GM23248 (cell line): ENCODE measurements around the gene CTSW.

ENCODE experiments used
- EZH2 ChIP-seq: fragments of 200-600 bp; sonication (generic); IDR thresholded peaks from 2 replicates; pipeline ENCODE4 v1.6.1; 2018; ENCODE audit warnings: antibody characterized with exemption, mild to moderate bottlenecking; ENCODE audit not compliant: insufficient read depth, poor library complexity, severe bottlenecking
- EZH2phosphoT487 ChIP-seq: fragments of 200-600 bp; sonication (generic); IDR thresholded peaks from 2 replicates; pipeline ENCODE4 v1.6.1; 2018; ENCODE audit warnings: antibody characterized with exemption, moderate library complexity, mild to moderate bottlenecking, low read depth; ENCODE audit not compliant: insufficient read depth

DNA sequence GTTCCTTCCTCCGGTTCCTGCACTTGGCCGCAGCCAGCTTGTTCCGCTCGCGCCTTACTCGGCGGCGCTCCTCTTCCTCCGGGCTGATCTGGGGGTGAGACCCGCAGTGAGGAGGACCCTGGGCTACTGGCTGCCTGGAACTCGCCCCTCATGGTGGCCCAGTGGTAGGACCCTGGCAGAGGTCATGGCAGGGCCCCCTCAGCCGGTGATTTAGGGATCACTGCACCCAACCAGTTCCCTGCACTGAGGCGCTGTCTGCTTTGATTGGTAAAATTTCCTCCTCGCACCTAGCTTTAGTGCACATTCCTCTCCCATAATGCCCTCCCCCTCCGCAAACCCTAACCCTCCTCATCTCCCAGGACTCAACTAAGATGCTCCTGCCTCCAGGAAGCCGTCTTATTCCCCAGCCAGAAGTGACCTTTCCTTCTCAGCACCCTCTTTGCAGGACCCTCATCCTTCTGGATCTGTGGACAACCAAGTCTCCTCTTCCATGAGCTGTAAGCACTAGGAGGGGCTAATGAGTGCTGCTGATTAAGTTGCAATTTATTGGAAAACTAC is 14.5 kb downstream of the CTSW start:
- TF ChIP-seq EZH2phosphoT487: no peak
- TF ChIP-seq EZH2: no peak
